Body of pancreas (tissue), 4 donors: Measurements from ENCODE around the gene RAB1B.

Experiments used
- POLR2A ChIP-seq, 3 donors: fragments of 450-650 bp; IDR thresholded peaks; one replicate each; pipeline ENCODE4 v1.6.1; 2016; ENCODE audit warnings: antibody characterized with exemption in 3 of 3, mild to moderate bottlenecking in 2 of 3
- TF ChIP-seq, protein P1 (sequence below), 7 experiments: fragments of 450-650 bp in 4 of 7; fragments of 200-600 bp in 3 of 7; sonication (generic) in 3 of 7; IDR thresholded peaks; one replicate each; pipeline ENCODE4 v1.5.1; 2016 to 2019; ENCODE audit warnings: antibody characterized with exemption in 7 of 7

DNA sequence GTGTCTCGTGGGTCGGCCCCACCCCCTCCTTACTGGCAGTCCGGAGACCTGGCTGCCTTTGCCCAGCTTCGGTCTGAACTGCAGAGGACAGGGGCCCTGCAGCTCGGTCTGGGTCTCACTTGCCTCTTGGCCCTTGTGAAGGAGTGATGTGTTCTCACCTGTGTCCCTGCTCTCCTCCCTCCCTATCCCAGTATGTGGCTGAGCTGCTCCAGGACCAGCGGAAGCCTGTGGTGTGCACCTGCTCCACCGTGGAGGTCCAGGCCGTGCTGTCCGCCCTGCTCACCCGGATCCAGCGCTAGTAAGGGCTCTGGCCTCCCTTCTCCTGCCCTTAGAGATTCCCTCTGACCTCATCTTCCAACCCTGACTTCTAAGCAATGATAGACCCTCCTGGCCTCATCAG, 35.7 kb upstream of the RAB1B start:
- TF ChIP-seq, protein P1, sequence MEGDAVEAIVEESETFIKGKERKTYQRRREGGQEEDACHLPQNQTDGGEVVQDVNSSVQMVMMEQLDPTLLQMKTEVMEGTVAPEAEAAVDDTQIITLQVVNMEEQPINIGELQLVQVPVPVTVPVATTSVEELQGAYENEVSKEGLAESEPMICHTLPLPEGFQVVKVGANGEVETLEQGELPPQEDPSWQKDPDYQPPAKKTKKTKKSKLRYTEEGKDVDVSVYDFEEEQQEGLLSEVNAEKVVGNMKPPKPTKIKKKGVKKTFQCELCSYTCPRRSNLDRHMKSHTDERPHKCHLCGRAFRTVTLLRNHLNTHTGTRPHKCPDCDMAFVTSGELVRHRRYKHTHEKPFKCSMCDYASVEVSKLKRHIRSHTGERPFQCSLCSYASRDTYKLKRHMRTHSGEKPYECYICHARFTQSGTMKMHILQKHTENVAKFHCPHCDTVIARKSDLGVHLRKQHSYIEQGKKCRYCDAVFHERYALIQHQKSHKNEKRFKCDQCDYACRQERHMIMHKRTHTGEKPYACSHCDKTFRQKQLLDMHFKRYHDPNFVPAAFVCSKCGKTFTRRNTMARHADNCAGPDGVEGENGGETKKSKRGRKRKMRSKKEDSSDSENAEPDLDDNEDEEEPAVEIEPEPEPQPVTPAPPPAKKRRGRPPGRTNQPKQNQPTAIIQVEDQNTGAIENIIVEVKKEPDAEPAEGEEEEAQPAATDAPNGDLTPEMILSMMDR (IDR thresholded peaks at IDR 0.05), result no peak
- no peak for TF ChIP-seq POLR2A (IDR thresholded peaks at IDR 0.05)
